ENCODE results near the gene HYAL2.

- TF ChIP-seq ZNF274 (IDR thresholded peaks at IDR 0.05; ENCODE audit: low read depth, low read length) (no peak), SUZ12 (IDR thresholded peaks at IDR 0.05; ENCODE audit: extremely low read depth, insufficient read depth, insufficient read length) (no peak), YY1 (IDR thresholded peaks at IDR 0.05; ENCODE audit: insufficient read depth, insufficient read length) (no peak)
Observed at GRCh38 chr3:50319181-50319893, 3.2 kb downstream of the HYAL2 start.
